OCI-LY7 (cell line): ENCODE data around the gene TAF1C. TPM values are rescaled to one million over a fixed set of nuclear protein-coding genes. Genes with fewer than 3 reads are reported as not detected.

Source experiments
- BruUV-seq: library from RNA; stranded (reverse); fragments of 400-500 nt; replicated peaks from 2 replicates; lab custom pipeline; 2021; lab: Mats Ljungman, UMichigan
- CTCF ChIA-PET: fragments of 300-600 bp; sonication (Branson Sonifier 250); formaldehyde crosslinking; loops from one replicate; lab custom pipeline; 2022; ENCODE audit warnings: antibody characterized with exemption; ENCODE audit not compliant: unreplicated experiment; lab: Charles Lee
- POLR2A ChIA-PET: fragments of 300-600 bp; sonication (Branson Sonifier 250); formaldehyde crosslinking; loops from one replicate; lab custom pipeline; 2022; ENCODE audit warnings: antibody characterized with exemption; lab: Charles Lee
- DNase-seq: peaks from one replicate; pipeline ENCODE4 v3.0.0-alpha.2; 2015; ENCODE audit warnings: low spot score
- H2AFZ ChIP-seq: fragments of 200-600 bp; sonication (generic), shearing (Covaris generic); 2 replicates; pipeline ENCODE4 v1.6.1; 2014; ENCODE audit warnings: mild to moderate bottlenecking, antibody characterized with exemption, low read length, moderate library complexity
- H3K27ac ChIP-seq: fragments of 200-600 bp; sonication (generic); 2 replicates; pipeline ENCODE4 v1.5.1; 2014; ENCODE audit warnings: mixed run types, low read depth, mild to moderate bottlenecking, moderate library complexity, low read length, inconsistent platforms; ENCODE audit not compliant: poor library complexity, severe bottlenecking
- H3K36me3 ChIP-seq: fragments of 200-600 bp; sonication (generic); 2 replicates; pipeline ENCODE4 v1.6.1; 2014; ENCODE audit warnings: mild to moderate bottlenecking, antibody characterized with exemption, low read length, moderate library complexity, mixed read lengths; ENCODE audit not compliant: insufficient read depth
- H3K4me1 ChIP-seq: fragments of 200-600 bp; sonication (generic); 2 replicates; pipeline ENCODE4 v1.5.1; 2014; ENCODE audit warnings: mild to moderate bottlenecking, low read length; ENCODE audit not compliant: insufficient read depth, poor library complexity, severe bottlenecking
- H3K4me2 ChIP-seq: fragments of 200-600 bp; sonication (generic); 2 replicates; pipeline ENCODE4 v1.6.1; 2014; ENCODE audit warnings: mild to moderate bottlenecking, low read length
- H3K4me3 ChIP-seq: fragments of 200-600 bp; sonication (generic); 2 replicates; pipeline ENCODE4 v1.5.1; 2014; ENCODE audit warnings: mild to moderate bottlenecking, low read depth, low read length; ENCODE audit not compliant: poor library complexity, severe bottlenecking
- H3K79me2 ChIP-seq: fragments of 200-600 bp; sonication (generic); 2 replicates; pipeline ENCODE4 v1.6.1; 2016; ENCODE audit warnings: low read depth, mild to moderate bottlenecking, low read length, moderate library complexity, mixed read lengths; ENCODE audit not compliant: insufficient read depth
- H3K9me2 ChIP-seq: fragments of 200-600 bp; sonication (generic); 2 replicates; pipeline ENCODE4 v1.6.1; 2016; ENCODE audit warnings: mild to moderate bottlenecking, low read length, mixed read lengths; ENCODE audit not compliant: insufficient read depth
- H3K9me3 ChIP-seq: fragments of 200-600 bp; sonication (generic); 2 replicates; pipeline ENCODE4 v1.6.1; 2014; ENCODE audit warnings: mild to moderate bottlenecking, mixed run types, low read length, mixed read lengths
- H4K20me1 ChIP-seq: fragments of 200-600 bp; sonication (generic); 2 replicates; pipeline ENCODE4 v1.6.1; 2014; ENCODE audit warnings: mild to moderate bottlenecking, antibody characterized with exemption, low read length, moderate library complexity, mixed read lengths; ENCODE audit not compliant: insufficient read depth
- CTCF ChIP-seq: fragments of 200-600 bp; sonication (generic); conservative IDR thresholded peaks from 2 replicates; pipeline ENCODE4 v1.5.1; 2014; ENCODE audit warnings: mild to moderate bottlenecking, antibody characterized with exemption, low read length, moderate library complexity, mixed read lengths
- EZH2phosphoT487 ChIP-seq: fragments of 200-600 bp; sonication (generic); IDR thresholded peaks from 2 replicates; pipeline ENCODE4 v1.6.1; 2018; ENCODE audit warnings: low read depth, borderline replicate concordance, mild to moderate bottlenecking, mixed run types, antibody characterized with exemption, low read length, moderate library complexity, mixed read lengths
- intact Hi-C: fragments of 100-400 bp; cut with micrococcal nuclease; formaldehyde crosslinking; loops from one replicate; pipeline ENCODE4 v1.10.0; 2022; ENCODE audit not compliant: unreplicated experiment
- total RNA-seq, 2 experiments: library from RNA; depleted of rRNA in 1 of 2; stranded (reverse); fragments of >200 nt in 1 of 2; shearing (Covaris generic) in 1 of 2; gene quantifications; 2 replicates each; pipeline ENCODE4 v1.2.3, GENCODE V29; 2014 to 2022

Gene TAF1C
- total RNA-seq, 2 experiments from 2014 or later: 64.6 to 66.1 TPM

- no TSS peak for BruUV-seq
- Histone ChIP-seq H3K9me2 (no peaks in the 10 kb centered on the region), H3K27ac (no peak overlapping the region), H3K4me1 (no peaks in the 10 kb centered on the region), H2AFZ (no peak overlapping the region), H3K36me3 (no peaks in the 10 kb centered on the region), H3K4me2 (no peak overlapping the region), H3K79me2 (no peaks in the 10 kb centered on the region), H3K9me3 (no peaks in the 10 kb centered on the region), H3K4me3 (no peak overlapping the region), H4K20me1 (no peaks in the 10 kb centered on the region)
- TF ChIP-seq CTCF (no peak), EZH2phosphoT487 (no peak)
- ChIA-PET CTCF (no interaction called here), POLR2A (interaction anchor here (1.4 kb wide), 1 partner anchor 8 kb away, joined by 3 read pairs; no protein-coding TSS in a partner anchor)
- intact Hi-C loops: no loop called here
- no peak for DNase-seq
Measured at GRCh38 chr16:84234321-84235241, 47.7 kb upstream of the TAF1C start.

GRCh38 chr16:84233748-84234147, 46.9 kb upstream of the TAF1C start:
- Histone ChIP-seq H3K36me3 (no peaks in the 10 kb centered on the region), H3K4me3 (no peak overlapping the region), H3K79me2 (no peaks in the 10 kb centered on the region), H3K9me3 (no peaks in the 10 kb centered on the region), H3K9me2 (no peaks in the 10 kb centered on the region), H3K4me2 (no peak overlapping the region), H3K27ac (no peak overlapping the region), H2AFZ (no peak overlapping the region), H4K20me1 (no peaks in the 10 kb centered on the region), H3K4me1 (no peaks in the 10 kb centered on the region)
- intact Hi-C loops: no loop called here
- BruUV-seq: no TSS peak
- ChIA-PET CTCF (no interaction called here), POLR2A (interaction anchor here (1.4 kb wide), 1 partner anchor 9 kb away, joined by 3 read pairs; no protein-coding TSS in a partner anchor)
- TF ChIP-seq CTCF (no peak), EZH2phosphoT487 (no peak)
- DNase-seq: no peak

GRCh38 chr16:84232969-84233368, 46.1 kb upstream of the TAF1C start:
- no peaks in the 10 kb centered on the region for H3K4me1 ChIP-seq
- no peak for DNase-seq
- CTCF ChIA-PET: interaction anchor here (0.6 kb wide), 1 partner anchor 203 kb away, joined by 3 read pairs; no protein-coding TSS in a partner anchor

More at GRCh38 chr16:84232969-84233368, 46.1 kb upstream of the TAF1C start:
- H3K79me2 ChIP-seq: no peaks in the 10 kb centered on the region
- H3K4me2 ChIP-seq: no peak overlapping the region
- H3K27ac ChIP-seq: no peak overlapping the region
- H3K9me2 ChIP-seq: no peaks in the 10 kb centered on the region
- no peaks in the 10 kb centered on the region for H4K20me1 ChIP-seq
- H3K4me3 ChIP-seq: no peak overlapping the region
- no peaks in the 10 kb centered on the region for H3K9me3 ChIP-seq
- intact Hi-C loops: no loop called here
- H3K36me3 ChIP-seq: no peaks in the 10 kb centered on the region
- H2AFZ ChIP-seq: no peak overlapping the region
- POLR2A ChIA-PET: interaction anchor here (0.6 to 1.4 kb wide), 2 partner anchors 10 to 267 kb away, joined by 3 read pairs; no protein-coding TSS in a partner anchor
- BruUV-seq: no TSS peak
- no peak for TF ChIP-seq CTCF
- no peak for TF ChIP-seq EZH2phosphoT487
